GM12875 (cell line): ENCODE results near the gene VTN.

Source experiments
- H3K4me3 ChIP-seq: one replicate; pipeline ENCODE4 v1.5.1; 2011; ENCODE audit warnings: low read depth, low read length, control low read depth
- TF ChIP-seq, protein P1 (sequence below): IDR thresholded peaks from 2 replicates; pipeline ENCODE4 v1.5.1; 2011; ENCODE audit warnings: low read depth, mild to moderate bottlenecking, control low read depth, inconsistent platforms, low read length, moderate library complexity, borderline replicate concordance; ENCODE audit not compliant: insufficient read depth

VTN gene

DNA sequence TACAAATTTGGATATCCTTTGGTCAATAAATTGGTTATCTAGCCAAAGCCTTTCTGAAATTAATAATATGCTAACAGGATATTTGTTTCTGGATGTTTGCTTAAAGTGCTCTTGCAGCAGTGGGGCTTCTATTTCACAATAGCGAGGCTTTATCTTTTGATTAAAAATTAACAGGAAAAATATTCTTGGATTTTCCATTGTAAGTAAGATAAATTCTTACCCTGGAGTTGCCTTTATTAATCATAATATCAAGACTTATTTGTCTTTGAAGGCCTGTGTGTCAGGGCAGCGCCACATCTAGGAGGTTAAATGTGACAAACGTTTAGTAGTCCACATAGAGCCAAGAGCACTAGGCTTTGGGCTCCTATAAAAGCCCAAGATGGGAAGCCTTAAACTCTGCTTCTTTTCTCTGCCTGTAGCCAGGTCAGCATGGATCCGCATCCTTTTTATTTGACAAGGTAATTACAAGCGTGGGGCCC, 45.8 kb downstream of the VTN start:
- TF ChIP-seq, protein P1, sequence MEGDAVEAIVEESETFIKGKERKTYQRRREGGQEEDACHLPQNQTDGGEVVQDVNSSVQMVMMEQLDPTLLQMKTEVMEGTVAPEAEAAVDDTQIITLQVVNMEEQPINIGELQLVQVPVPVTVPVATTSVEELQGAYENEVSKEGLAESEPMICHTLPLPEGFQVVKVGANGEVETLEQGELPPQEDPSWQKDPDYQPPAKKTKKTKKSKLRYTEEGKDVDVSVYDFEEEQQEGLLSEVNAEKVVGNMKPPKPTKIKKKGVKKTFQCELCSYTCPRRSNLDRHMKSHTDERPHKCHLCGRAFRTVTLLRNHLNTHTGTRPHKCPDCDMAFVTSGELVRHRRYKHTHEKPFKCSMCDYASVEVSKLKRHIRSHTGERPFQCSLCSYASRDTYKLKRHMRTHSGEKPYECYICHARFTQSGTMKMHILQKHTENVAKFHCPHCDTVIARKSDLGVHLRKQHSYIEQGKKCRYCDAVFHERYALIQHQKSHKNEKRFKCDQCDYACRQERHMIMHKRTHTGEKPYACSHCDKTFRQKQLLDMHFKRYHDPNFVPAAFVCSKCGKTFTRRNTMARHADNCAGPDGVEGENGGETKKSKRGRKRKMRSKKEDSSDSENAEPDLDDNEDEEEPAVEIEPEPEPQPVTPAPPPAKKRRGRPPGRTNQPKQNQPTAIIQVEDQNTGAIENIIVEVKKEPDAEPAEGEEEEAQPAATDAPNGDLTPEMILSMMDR: no peak
- H3K4me3 ChIP-seq: no peak overlapping the region

DNA sequence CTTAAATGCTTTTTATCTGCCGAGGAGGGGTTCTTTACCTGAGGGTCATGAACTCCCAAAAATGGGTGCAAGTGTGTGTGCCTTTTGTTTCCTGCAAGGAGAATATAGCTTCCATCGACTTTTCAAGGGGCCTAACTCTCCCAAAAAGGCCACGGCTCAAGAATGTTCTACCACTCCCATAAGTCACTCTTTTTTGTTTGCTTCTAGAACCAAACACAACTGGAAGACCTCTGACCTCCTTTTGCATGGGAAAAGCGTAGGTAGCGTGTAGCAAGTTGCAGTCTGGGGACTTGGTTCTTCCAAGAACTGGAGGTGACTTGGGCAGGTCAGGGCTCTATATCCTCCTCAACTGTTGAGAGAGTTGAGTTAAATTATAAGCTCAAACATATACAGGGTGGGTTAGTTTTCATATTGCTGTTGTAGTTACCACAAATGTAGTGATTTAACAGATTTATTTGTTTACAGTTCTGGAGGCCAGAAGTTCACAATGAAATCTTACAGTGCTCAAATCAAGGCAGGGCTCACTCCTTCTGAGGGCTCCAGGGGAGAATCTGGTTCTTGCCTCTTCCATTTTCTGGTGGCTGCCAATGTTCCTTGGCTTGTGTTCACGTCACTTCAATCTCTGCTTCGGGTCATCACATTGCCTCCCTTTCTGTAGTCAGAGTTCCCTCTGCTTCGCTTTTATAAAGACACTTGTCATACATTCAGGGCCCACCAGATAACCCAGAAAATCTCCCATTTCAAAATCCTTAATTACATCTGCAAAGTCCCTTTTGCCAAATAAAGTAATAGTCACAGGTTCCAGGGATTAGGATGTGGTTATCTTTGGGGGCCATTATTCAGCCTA, 49.7 kb downstream of the VTN start:
- peak overlapping the region; percentile 96 for H3K4me3 ChIP-seq

DNA sequence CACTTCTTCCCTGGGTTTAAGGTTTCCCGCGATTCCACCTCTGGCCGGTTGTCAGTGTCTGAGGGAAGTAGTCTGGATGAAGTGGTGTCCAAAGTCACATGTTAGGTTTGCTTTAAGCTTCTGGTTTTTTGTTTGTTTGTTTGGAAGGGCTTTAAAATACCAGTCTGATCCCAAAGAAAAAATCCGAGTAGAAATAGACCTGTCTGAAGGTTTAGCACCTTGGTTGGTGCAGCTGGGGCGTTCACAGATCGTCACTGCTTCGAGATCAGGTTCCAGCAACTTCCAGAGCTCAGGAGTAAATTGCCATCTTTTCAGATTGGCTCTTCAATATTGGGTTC, 50.5 kb downstream of the VTN start:
- peak overlapping the region; percentile 96 for H3K4me3 ChIP-seq
- TF ChIP-seq, protein P1: no peak

More for the DNA sequence above, 49.7 kb downstream of the VTN start:
- TF ChIP-seq, protein P1: no peak

DNA sequence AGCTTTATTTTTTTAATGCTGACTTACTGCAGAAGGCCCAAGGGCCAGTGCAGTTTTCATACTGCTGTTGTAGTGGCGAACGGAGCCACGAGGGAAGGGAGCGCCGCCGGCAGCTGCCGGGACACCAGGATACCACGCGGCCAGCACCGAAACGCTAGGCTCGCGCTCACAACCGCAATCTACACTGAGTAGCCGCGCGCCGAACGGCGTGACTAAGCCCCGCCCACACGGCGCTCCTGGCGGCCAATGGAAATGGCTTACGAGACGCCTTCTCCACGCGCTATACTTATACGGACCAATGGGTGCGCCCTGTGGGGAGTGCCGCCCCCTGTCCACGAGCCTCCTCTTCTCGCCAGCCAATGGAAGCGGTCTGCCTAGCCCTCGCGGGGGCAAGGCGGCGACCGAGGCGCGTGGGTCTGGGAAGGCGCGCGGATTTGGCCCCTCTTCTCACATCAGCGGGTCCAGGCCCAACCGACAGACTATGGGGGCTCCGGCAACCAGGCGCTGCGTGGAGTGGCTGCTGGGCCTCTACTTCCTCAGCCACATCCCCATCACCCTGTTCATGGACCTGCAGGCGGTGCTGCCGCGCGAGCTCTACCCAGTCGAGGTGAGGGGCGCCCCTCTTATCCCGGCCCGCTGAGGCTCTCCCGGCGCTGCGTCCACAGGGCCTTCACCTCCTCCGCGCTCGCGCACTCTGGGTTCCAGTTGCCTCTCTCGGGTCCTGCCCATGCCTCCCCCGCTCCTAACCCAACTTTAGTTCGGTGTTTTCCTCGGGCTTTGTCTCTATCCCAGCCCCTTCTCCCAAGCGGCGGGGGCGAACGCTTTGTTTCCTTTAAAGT, 51.1 kb downstream of the VTN start, which contains the start of gene TMEM97:
TMEM97 (plus strand) TSS at position 442 of the 839 bp plus-strand sequence; CDS start at position 482, 40 bp downstream.
- peak within 1 kb of the TSS; percentile 96 for H3K4me3 ChIP-seq
- TF ChIP-seq, protein P1: no peak

DNA sequence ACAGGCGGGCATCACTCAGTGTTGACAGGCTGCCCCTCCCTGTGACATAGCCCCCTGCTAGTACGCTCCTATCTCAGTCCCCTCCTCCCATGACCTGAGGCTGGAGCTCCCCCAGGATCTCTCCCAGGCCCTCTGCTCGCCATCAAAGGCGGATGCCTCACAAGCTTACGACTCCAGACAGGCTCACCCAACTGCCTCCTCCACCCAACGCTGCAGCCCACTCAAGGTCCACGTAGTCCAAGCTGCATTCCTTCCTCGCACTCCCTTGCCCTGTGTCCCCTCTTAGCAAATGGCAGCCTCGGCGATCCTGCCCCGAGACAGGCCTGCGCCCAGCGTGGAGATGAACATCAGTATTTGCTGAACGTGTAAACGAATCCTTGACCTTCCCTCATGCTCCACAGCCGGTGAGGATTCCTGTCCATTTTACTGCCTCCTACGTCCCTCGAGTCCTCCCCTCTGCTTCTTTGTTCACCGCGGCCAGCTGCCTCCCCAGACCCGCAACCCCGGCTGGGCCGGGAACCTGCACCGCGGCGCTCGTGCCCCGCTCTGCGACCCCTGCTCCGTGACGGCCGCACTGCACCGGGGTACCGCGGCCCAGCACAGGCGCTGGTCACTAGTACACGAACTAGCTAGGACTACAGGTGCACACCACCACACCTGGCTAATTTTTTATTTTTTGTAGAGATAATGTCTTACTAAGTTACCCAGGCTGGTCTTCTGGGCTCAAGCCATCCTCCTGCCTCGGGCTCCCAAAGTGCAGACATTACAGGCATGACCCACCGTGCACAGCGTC, 51.9 kb downstream of the VTN start:
- peak overlapping the region; percentile 96 for H3K4me3 ChIP-seq
- TF ChIP-seq, protein P1: no peak
